Esophagus muscularis mucosa (tissue), 4 donors: ENCODE measurements around the gene MALSU1. TPM values are rescaled to one million over a fixed set of nuclear protein-coding genes. Genes with fewer than 3 reads are reported as not detected.

ENCODE experiments used
- DNase-seq: peaks from one replicate; pipeline ENCODE4 v3.0.0-alpha.2; 2017; ENCODE audit errors: extremely low spot score
- H3K27ac ChIP-seq, 4 donors: fragments of 200-600 bp; sonication (generic); replicated peaks in 1 of 4; 1 replicate in 3 of 4; 2 replicates in 1 of 4; pipeline ENCODE4 v1.5.1; 2016 to 2019; ENCODE audit warnings: mild to moderate bottlenecking in 1 of 4
- H3K27me3 ChIP-seq, 4 donors: fragments of 200-600 bp; sonication (generic); one replicate each; pipeline versions ENCODE4 v1.5.1 to v1.6.0; 2016 to 2019
- H3K36me3 ChIP-seq, 4 donors: fragments of 200-600 bp; sonication (generic); one replicate each; pipeline ENCODE4 v1.5.1; 2016 to 2019
- H3K4me1 ChIP-seq, 4 donors: fragments of 200-600 bp; sonication (generic); one replicate each; pipeline ENCODE4 v1.5.1; 2016 to 2019
- H3K4me3 ChIP-seq, 4 donors: fragments of 200-600 bp; sonication (generic); 1 replicate in 2 of 4; 2 replicates in 2 of 4; pipeline ENCODE4 v1.5.1; 2016 to 2019; ENCODE audit warnings: mild to moderate bottlenecking in 4 of 4, moderate library complexity in 1 of 4
- H3K9me3 ChIP-seq, 4 donors: fragments of 200-600 bp; sonication (generic); 1 replicate in 3 of 4; 2 replicates in 1 of 4; pipeline ENCODE4 v1.5.1; 2016 to 2019
- CTCF ChIP-seq, 3 experiments: fragments of 200-600 bp in 2 of 3; fragments of 450-650 bp in 1 of 3; sonication (generic) in 2 of 3; IDR thresholded peaks; one replicate each; pipeline ENCODE4 v1.5.1; 2017 to 2019; ENCODE audit warnings: antibody characterized with exemption in 3 of 3, mild to moderate bottlenecking in 2 of 3, moderate library complexity in 1 of 3
- EP300 ChIP-seq: sonication (generic); formaldehyde crosslinking; IDR thresholded peaks from one replicate; pipeline ENCODE4 v1.6.1; 2017; ENCODE audit warnings: antibody characterized with exemption
- POLR2A ChIP-seq: fragments of 450-650 bp; IDR thresholded peaks from one replicate; pipeline ENCODE4 v1.6.1; 2017; ENCODE audit warnings: antibody characterized with exemption, moderate library complexity, mild to moderate bottlenecking, low read depth
- POLR2AphosphoS5 ChIP-seq, 2 donors: sonication (generic); formaldehyde crosslinking; IDR thresholded peaks; one replicate each; pipeline ENCODE4 v1.6.1; 2017; ENCODE audit warnings: antibody characterized with exemption in 2 of 2
- WGBS: methylation state at CpG from one replicate; pipeline ENCODE4 v1.1.5; 2018; 5-methylcytosine and 5-hydroxymethylcytosine counted together
- intact Hi-C: fragments of 100-400 bp; cut with DNase I; formaldehyde crosslinking; loops from one replicate; pipeline ENCODE4 v1.15.1; 2023
- total RNA-seq, 4 donors: library from RNA; depleted of rRNA; stranded (reverse); fragments of >200 nt; gene quantifications; one replicate each; pipeline versions ENCODE4 v1.1.0 to v1.2.1, GENCODE V29; 2016

MALSU1 gene
- total RNA-seq, 4 donors from 2014 or later: 39.0 to 74.2 (median 63.3) TPM

GRCh38 chr7:23268167-23268566 lies 31.0 kb upstream of the MALSU1 start:
- Histone ChIP-seq H3K36me3 (peaks cover 0 to 33% (median 10%) of the 10 kb centered on the region in 4 donors), H3K4me3 (no peak overlapping the region), H3K27ac (no peak overlapping the region), H3K9me3 (no peaks in the 10 kb centered on the region), H3K27me3 (peaks cover 0 to 5% (median 0%) of the 10 kb centered on the region in 4 donors), H3K4me1 (peaks cover 0 to 5% (median 2%) of the 10 kb centered on the region in 4 donors)
- 96% methylated on average over 2 of the region's 2 CpGs for WGBS
- DNase-seq: no peak
- TF ChIP-seq POLR2AphosphoS5 (IDR thresholded peaks at IDR 0.05) (no peak), EP300 (no peak), CTCF (IDR thresholded peaks at IDR 0.05) (no peak), POLR2A (no peak)
- intact Hi-C loops: loop anchor here (5.0 kb wide), 1 partner anchor 189 kb away; no protein-coding TSS in a partner anchor

GRCh38 chr7:23268746-23269145 lies 30.4 kb upstream of the MALSU1 start:
- Histone ChIP-seq H3K4me1 (peaks cover 0 to 8% (median 3%) of the 10 kb centered on the region in 4 donors), H3K27me3 (peaks cover 0 to 5% (median 0%) of the 10 kb centered on the region in 4 donors), H3K36me3 (peaks cover 0 to 33% (median 8%) of the 10 kb centered on the region in 4 donors), H3K9me3 (no peaks in the 10 kb centered on the region), H3K4me3 (no peak overlapping the region), H3K27ac (no peak overlapping the region)
- intact Hi-C loops: loop anchor here (5.0 kb wide), 1 partner anchor 189 kb away; no protein-coding TSS in a partner anchor
- no peak for DNase-seq
- no peak for TF ChIP-seq POLR2AphosphoS5 (IDR thresholded peaks at IDR 0.05)
- 85% methylated on average over 3 of the region's 4 CpGs for whole genome bisulfite sequencing

- Histone ChIP-seq H3K4me1 (peaks cover 0 to 8% (median 3%) of the 10 kb centered on the region in 4 donors), H3K9me3 (no peaks in the 10 kb centered on the region), H3K27me3 (peaks cover 0 to 5% (median 0%) of the 10 kb centered on the region in 4 donors), H3K4me3 (no peak overlapping the region), H3K36me3 (peaks cover 0 to 25% (median 9%) of the 10 kb centered on the region in 4 donors), H3K27ac (no peak overlapping the region)
- no peak for DNase-seq
- intact Hi-C loops: no loop called here
- no peak for TF ChIP-seq EP300
- TF ChIP-seq POLR2A: no peak
- TF ChIP-seq POLR2AphosphoS5 (IDR thresholded peaks at IDR 0.05): no peak
- TF ChIP-seq CTCF (IDR thresholded peaks at IDR 0.05): no peak
- 94% methylated on average over 2 of the region's 2 CpGs for WGBS
Observed at GRCh38 chr7:23272275-23272674, 26.9 kb upstream of the MALSU1 start.

GRCh38 chr7:23273141-23273599 lies 26.0 kb upstream of the MALSU1 start:
- TF ChIP-seq POLR2AphosphoS5 (IDR thresholded peaks at IDR 0.05) (no peak), CTCF (IDR thresholded peaks at IDR 0.05) (peak; percentile 52 to 82 (median 62))
- 20% methylated on average over 11 of the region's 11 CpGs for WGBS
- H3K4me3 ChIP-seq: no peak overlapping the region
- DNase-seq: peak; percentile 93
- peaks cover 0 to 22% (median 7%) of the 10 kb centered on the region in 4 donors for H3K36me3 ChIP-seq
- peaks cover 0 to 8% (median 3%) of the 10 kb centered on the region in 4 donors for H3K4me1 ChIP-seq
- no peak overlapping the region for H3K27ac ChIP-seq
- intact Hi-C loops: no loop called here
- no peaks in the 10 kb centered on the region for H3K9me3 ChIP-seq
- H3K27me3 ChIP-seq: peaks cover 0 to 5% (median 0%) of the 10 kb centered on the region in 4 donors

GRCh38 chr7:23275912-23276311 lies 23.2 kb upstream of the MALSU1 start:
- H3K4me1 ChIP-seq: peaks cover 0 to 8% (median 3%) of the 10 kb centered on the region in 4 donors
- intact Hi-C loops: loop anchor here (5.0 kb wide), 1 partner anchor 186 kb away; no protein-coding TSS in a partner anchor
- H3K4me3 ChIP-seq: no peak overlapping the region
- H3K27me3 ChIP-seq: peaks cover 0 to 5% (median 0%) of the 10 kb centered on the region in 4 donors
- H3K27ac ChIP-seq: no peak overlapping the region
- 74% methylated on average over 5 of the region's 5 CpGs for WGBS
- no peak for DNase-seq
- H3K9me3 ChIP-seq: no peaks in the 10 kb centered on the region
- peaks cover 0 to 8% (median 3%) of the 10 kb centered on the region in 4 donors for H3K36me3 ChIP-seq
- TF ChIP-seq POLR2AphosphoS5 (IDR thresholded peaks at IDR 0.05) (no peak), CTCF (IDR thresholded peaks at IDR 0.05) (no peak), POLR2A (no peak), EP300 (no peak)
